ENCODE data around the gene TMEM270. TPM values are rescaled to one million over a fixed set of nuclear protein-coding genes. Genes with fewer than 3 reads are reported as not detected.

TMEM270 gene
- polyA plus RNA-seq, 1 of the 3 experiments (the other 2 are of a cell fraction) = 0.71 TPM

DNA sequence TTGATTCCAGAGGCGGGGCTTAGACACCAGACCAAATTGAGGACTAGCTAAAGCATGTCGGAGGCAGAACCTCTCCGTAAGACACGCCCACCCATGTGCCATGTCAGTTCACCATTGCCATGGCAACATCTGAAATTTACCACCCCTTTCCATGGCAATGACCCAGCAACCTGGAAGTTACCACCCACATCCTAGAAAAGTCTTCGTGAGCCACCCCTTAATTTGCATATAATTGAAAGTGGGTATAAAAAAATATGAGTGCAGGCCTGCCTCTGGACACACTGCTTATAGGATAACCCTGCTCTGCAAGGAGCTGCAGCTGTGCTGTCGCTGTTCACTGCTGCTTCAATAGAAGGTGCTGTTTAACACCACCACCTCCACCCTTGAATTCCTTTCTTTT, 28.0 kb downstream of the TMEM270 start:
- Histone ChIP-seq H2AFZ (ENCODE audit: low read depth) (no peak overlapping the region), H3K4me3 (ENCODE audit: low read depth in 2 of 2, low read length in 1 of 2) (no peak overlapping the region), H3K36me3 (replicated peaks in 1 of 2; ENCODE audit: control insufficient read depth in 1 of 2, insufficient read depth in 2 of 2, low read length in 1 of 2) (no peaks in the 10 kb centered on the region), H3K27me3 (ENCODE audit: insufficient read depth) (no peaks in the 10 kb centered on the region), H3F3A (replicated peaks; ENCODE audit: insufficient read depth) (peaks cover 37% of the 10 kb centered on the region), H3K9ac (no peak overlapping the region), H3K9me2 (no peaks in the 10 kb centered on the region), H4K20me1 (ENCODE audit: insufficient read depth) (no peaks in the 10 kb centered on the region), H3K9me3 (no peaks in the 10 kb centered on the region), H3K79me2 (ENCODE audit: insufficient read depth) (no peaks in the 10 kb centered on the region), H3K27ac (ENCODE audit: low read depth in 2 of 2, low read length in 1 of 2) (no peak overlapping the region), H3K4me1 (ENCODE audit: control insufficient read depth in 1 of 2, insufficient read depth in 2 of 2, low read depth in 1 of 2, low read length in 1 of 2) (peaks cover 19 to 27% of the 10 kb centered on the region in 2 experiments; a peak in 3 of 4 replicates), H3K4me2 (no peak overlapping the region)
- POLR2A ChIA-PET = no interaction called here
- WGBS (ENCODE audit: low lambda C conversion rate) = 93% methylated on average over 6 of the region's 6 CpGs
- DNase-seq = peak; percentile 26
- CTCF ChIA-PET = interaction anchor here (1.5 kb wide), 1 partner anchor 9 kb away, joined by 4 read pairs; no protein-coding TSS in a partner anchor
- TF ChIP-seq EP300 (IDR thresholded peaks at IDR 0.05; ENCODE audit: borderline replicate concordance in 1 of 2, low read depth in 1 of 2, low read length in 1 of 2) (no peak), SMC3 (IDR thresholded peaks at IDR 0.05; ENCODE audit: low read depth, low read length) (no peak), NFIC (IDR thresholded peaks at IDR 0.05; ENCODE audit: borderline replicate concordance) (no peak), TAF1 (IDR thresholded peaks at IDR 0.05; ENCODE audit: borderline replicate concordance, low read depth, low read length) (no peak), FOXM1 (IDR thresholded peaks at IDR 0.05; ENCODE audit: low read depth) (no peak), RAD21 (IDR thresholded peaks at IDR 0.05; ENCODE audit: low read length) (no peak), RCOR1 (IDR thresholded peaks at IDR 0.05; ENCODE audit: low read length) (no peak), GABPA (IDR thresholded peaks at IDR 0.05; ENCODE audit: low read depth) (no peak), TCF12 (IDR thresholded peaks at IDR 0.05) (no peak), FOSL2 (IDR thresholded peaks at IDR 0.05; ENCODE audit: borderline replicate concordance, low read depth) (no peak)
- TF ChIP-seq, protein P1, sequence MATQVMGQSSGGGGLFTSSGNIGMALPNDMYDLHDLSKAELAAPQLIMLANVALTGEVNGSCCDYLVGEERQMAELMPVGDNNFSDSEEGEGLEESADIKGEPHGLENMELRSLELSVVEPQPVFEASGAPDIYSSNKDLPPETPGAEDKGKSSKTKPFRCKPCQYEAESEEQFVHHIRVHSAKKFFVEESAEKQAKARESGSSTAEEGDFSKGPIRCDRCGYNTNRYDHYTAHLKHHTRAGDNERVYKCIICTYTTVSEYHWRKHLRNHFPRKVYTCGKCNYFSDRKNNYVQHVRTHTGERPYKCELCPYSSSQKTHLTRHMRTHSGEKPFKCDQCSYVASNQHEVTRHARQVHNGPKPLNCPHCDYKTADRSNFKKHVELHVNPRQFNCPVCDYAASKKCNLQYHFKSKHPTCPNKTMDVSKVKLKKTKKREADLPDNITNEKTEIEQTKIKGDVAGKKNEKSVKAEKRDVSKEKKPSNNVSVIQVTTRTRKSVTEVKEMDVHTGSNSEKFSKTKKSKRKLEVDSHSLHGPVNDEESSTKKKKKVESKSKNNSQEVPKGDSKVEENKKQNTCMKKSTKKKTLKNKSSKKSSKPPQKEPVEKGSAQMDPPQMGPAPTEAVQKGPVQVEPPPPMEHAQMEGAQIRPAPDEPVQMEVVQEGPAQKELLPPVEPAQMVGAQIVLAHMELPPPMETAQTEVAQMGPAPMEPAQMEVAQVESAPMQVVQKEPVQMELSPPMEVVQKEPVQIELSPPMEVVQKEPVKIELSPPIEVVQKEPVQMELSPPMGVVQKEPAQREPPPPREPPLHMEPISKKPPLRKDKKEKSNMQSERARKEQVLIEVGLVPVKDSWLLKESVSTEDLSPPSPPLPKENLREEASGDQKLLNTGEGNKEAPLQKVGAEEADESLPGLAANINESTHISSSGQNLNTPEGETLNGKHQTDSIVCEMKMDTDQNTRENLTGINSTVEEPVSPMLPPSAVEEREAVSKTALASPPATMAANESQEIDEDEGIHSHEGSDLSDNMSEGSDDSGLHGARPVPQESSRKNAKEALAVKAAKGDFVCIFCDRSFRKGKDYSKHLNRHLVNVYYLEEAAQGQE (IDR thresholded peaks at IDR 0.05; ENCODE audit: low read depth, low read length) = no peak
- TF ChIP-seq, protein P2, sequence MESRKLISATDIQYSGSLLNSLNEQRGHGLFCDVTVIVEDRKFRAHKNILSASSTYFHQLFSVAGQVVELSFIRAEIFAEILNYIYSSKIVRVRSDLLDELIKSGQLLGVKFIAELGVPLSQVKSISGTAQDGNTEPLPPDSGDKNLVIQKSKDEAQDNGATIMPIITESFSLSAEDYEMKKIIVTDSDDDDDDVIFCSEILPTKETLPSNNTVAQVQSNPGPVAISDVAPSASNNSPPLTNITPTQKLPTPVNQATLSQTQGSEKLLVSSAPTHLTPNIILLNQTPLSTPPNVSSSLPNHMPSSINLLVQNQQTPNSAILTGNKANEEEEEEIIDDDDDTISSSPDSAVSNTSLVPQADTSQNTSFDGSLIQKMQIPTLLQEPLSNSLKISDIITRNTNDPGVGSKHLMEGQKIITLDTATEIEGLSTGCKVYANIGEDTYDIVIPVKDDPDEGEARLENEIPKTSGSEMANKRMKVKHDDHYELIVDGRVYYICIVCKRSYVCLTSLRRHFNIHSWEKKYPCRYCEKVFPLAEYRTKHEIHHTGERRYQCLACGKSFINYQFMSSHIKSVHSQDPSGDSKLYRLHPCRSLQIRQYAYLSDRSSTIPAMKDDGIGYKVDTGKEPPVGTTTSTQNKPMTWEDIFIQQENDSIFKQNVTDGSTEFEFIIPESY (IDR thresholded peaks at IDR 0.05; ENCODE audit: borderline replicate concordance, low read depth) = no peak

All from SK-N-SH (cell line).